Neural cell (in vitro differentiated cells): ENCODE results near the gene TMTC1. TPM values are rescaled to one million over a fixed set of nuclear protein-coding genes. Genes with fewer than 3 reads are reported as not detected.

ENCODE experiments used
- H2AFZ ChIP-seq: fragments of 200-600, 300-800 bp; sonication (generic), shearing (Covaris generic); 2 replicates; pipeline ENCODE4 v1.6.0; 2014; ENCODE audit warnings: low read depth, mild to moderate bottlenecking, antibody characterized with exemption, low read length, moderate library complexity
- H3F3A ChIP-seq: fragments of 200-600 bp; shearing (Covaris generic); 2 replicates; pipeline ENCODE4 v1.6.1; 2016; ENCODE audit warnings: mild to moderate bottlenecking, moderate library complexity, mixed read lengths, antibody characterized with exemption, low read length; ENCODE audit not compliant: insufficient read depth, poor library complexity, severe bottlenecking
- H3K27ac ChIP-seq: fragments of 200-600, 300-800 bp; sonication (generic), shearing (Covaris generic); 2 replicates; pipeline ENCODE4 v1.5.1; 2014; ENCODE audit warnings: mild to moderate bottlenecking, low read length, moderate library complexity
- H3K27me3 ChIP-seq: fragments of 300-800, 200-600 bp; sonication (generic), shearing (Covaris generic); 2 replicates; pipeline ENCODE4 v1.6.0; 2014; ENCODE audit warnings: mild to moderate bottlenecking, low read depth, low read length, moderate library complexity; ENCODE audit not compliant: insufficient read depth
- H3K36me3 ChIP-seq: fragments of 300-800, 200-600 bp; sonication (generic), shearing (Covaris generic); 2 replicates; pipeline ENCODE4 v1.5.1; 2014; ENCODE audit warnings: mild to moderate bottlenecking, antibody characterized with exemption, low read length, moderate library complexity; ENCODE audit not compliant: insufficient read depth
- H3K4me2 ChIP-seq: fragments of 300-800, 200-600 bp; sonication (generic), shearing (Covaris generic); 2 replicates; pipeline ENCODE4 v1.6.0; 2014; ENCODE audit warnings: mild to moderate bottlenecking, low read length
- H3K4me3 ChIP-seq: fragments of 300-800, 200-600 bp; sonication (generic), shearing (Covaris generic); 2 replicates; pipeline ENCODE4 v1.5.1; 2014; ENCODE audit warnings: mild to moderate bottlenecking, low read length, moderate library complexity
- H3K79me2 ChIP-seq: fragments of 200-600 bp; shearing (Covaris generic); replicated peaks from 2 replicates; pipeline ENCODE4 v1.6.0; 2014; ENCODE audit warnings: mild to moderate bottlenecking, low read length, moderate library complexity; ENCODE audit not compliant: insufficient read depth
- H3K9ac ChIP-seq: fragments of 300-800, 200-600 bp; sonication (generic), shearing (Covaris generic); 2 replicates; pipeline ENCODE4 v1.6.1; 2016; ENCODE audit warnings: mild to moderate bottlenecking, low read length, mixed read lengths
- H3K9me2 ChIP-seq: fragments of 200-600 bp; shearing (Covaris generic); 2 replicates; pipeline ENCODE4 v1.6.1; 2016; ENCODE audit warnings: mild to moderate bottlenecking, low read length, mixed read lengths; ENCODE audit not compliant: insufficient read depth
- H3K9me3 ChIP-seq: fragments of 200-600, 300-800 bp; sonication (generic), shearing (Covaris generic); 2 replicates; pipeline ENCODE4 v1.6.1; 2016; ENCODE audit warnings: mild to moderate bottlenecking, mixed run types, low read length, moderate library complexity, mixed read lengths
- H4K20me1 ChIP-seq: fragments of 200-600 bp; shearing (Covaris generic); 2 replicates; pipeline ENCODE4 v1.6.1; 2016; ENCODE audit warnings: mild to moderate bottlenecking, mixed run types; ENCODE audit not compliant: insufficient read depth
- CTCF ChIP-seq: fragments of 450-650 bp; IDR thresholded peaks from 2 replicates; pipeline ENCODE4 v1.5.1; 2014; ENCODE audit warnings: antibody characterized with exemption, mild to moderate bottlenecking, moderate library complexity; ENCODE audit not compliant: poor library complexity, severe bottlenecking
- EP300 ChIP-seq: fragments of 450-650 bp; conservative IDR thresholded peaks from 2 replicates; pipeline ENCODE4 v1.6.1; 2014; ENCODE audit warnings: antibody characterized with exemption, mild to moderate bottlenecking, moderate library complexity; ENCODE audit not compliant: poor library complexity, severe bottlenecking
- EZH2 ChIP-seq: fragments of 200-600, 300-800 bp; shearing (Covaris generic), sonication (generic); IDR thresholded peaks from 2 replicates; pipeline ENCODE4 v1.6.1; 2014; ENCODE audit warnings: antibody characterized with exemption, low read length, borderline replicate concordance, mild to moderate bottlenecking; ENCODE audit not compliant: insufficient read depth, poor library complexity, severe bottlenecking
- MXI1 ChIP-seq: fragments of 450-650 bp; conservative IDR thresholded peaks from 2 replicates; pipeline ENCODE4 v1.6.1; 2014; ENCODE audit warnings: antibody characterized with exemption, mild to moderate bottlenecking; ENCODE audit not compliant: poor library complexity, severe bottlenecking
- POLR2AphosphoS5 ChIP-seq: IDR thresholded peaks from 2 replicates; pipeline ENCODE4 v1.6.1; 2012
- RAD21 ChIP-seq: fragments of 450-650 bp; conservative IDR thresholded peaks from 2 replicates; pipeline ENCODE4 v1.6.1; 2014; ENCODE audit warnings: antibody characterized with exemption, mild to moderate bottlenecking, moderate library complexity
- REST ChIP-seq: IDR thresholded peaks from 2 replicates; pipeline ENCODE4 v1.6.1; 2012; ENCODE audit warnings: borderline replicate concordance
- TAF1 ChIP-seq: IDR thresholded peaks from 2 replicates; pipeline ENCODE4 v1.6.1; 2012; ENCODE audit warnings: low read depth
- polyA plus RNA-seq: library from polyadenylated mRNA; depleted of rRNA; stranded (reverse); fragments of >200 nt; gene quantifications from 2 replicates; pipeline ENCODE4 v1.2.3, GENCODE V29; 2014

TMTC1 gene
- polyA plus RNA-seq, 1 donor from 2014 or later = 10.0 TPM

GRCh38 chr12:29460082-29460481, 323.7 kb downstream of the TMTC1 start:
- no peaks in the 10 kb centered on the region for H3K9me2 ChIP-seq
- H3K9ac ChIP-seq = no peak overlapping the region
- no peak for TF ChIP-seq REST
- no peak for TF ChIP-seq TAF1
- TF ChIP-seq EP300 = peak; percentile 96
- peak; percentile 70 for TF ChIP-seq POLR2AphosphoS5
- H3K27ac ChIP-seq = peak overlapping the region; percentile 58
- no peaks in the 10 kb centered on the region for H3K27me3 ChIP-seq
- no peaks in the 10 kb centered on the region for H3K79me2 ChIP-seq
- H2AFZ ChIP-seq = no peak overlapping the region
- H4K20me1 ChIP-seq = no peaks in the 10 kb centered on the region
- H3K4me2 ChIP-seq = peak overlapping the region; percentile 40
- no peaks in the 10 kb centered on the region for H3K9me3 ChIP-seq
- no peaks in the 10 kb centered on the region for H3F3A ChIP-seq
- H3K4me3 ChIP-seq = peak overlapping the region; percentile 26
- no peaks in the 10 kb centered on the region for H3K36me3 ChIP-seq

GRCh38 chr12:29455087-29455486, 328.7 kb downstream of the TMTC1 start:
- H3K9ac ChIP-seq = no peak overlapping the region
- TF ChIP-seq REST = no peak
- TF ChIP-seq EP300 = no peak
- no peak for TF ChIP-seq MXI1
- TF ChIP-seq POLR2AphosphoS5 = no peak
- no peak for TF ChIP-seq EZH2
- no peak for TF ChIP-seq RAD21
- no peak for TF ChIP-seq TAF1
- no peak for TF ChIP-seq CTCF
- no peaks in the 10 kb centered on the region for H3K9me3 ChIP-seq
- H3K4me3 ChIP-seq = no peak overlapping the region
- H3K36me3 ChIP-seq = no peaks in the 10 kb centered on the region
- H3K4me2 ChIP-seq = no peak overlapping the region
- no peaks in the 10 kb centered on the region for H4K20me1 ChIP-seq
- H3K9me2 ChIP-seq = no peaks in the 10 kb centered on the region
- H3K27me3 ChIP-seq = no peaks in the 10 kb centered on the region
- no peaks in the 10 kb centered on the region for H3F3A ChIP-seq
- no peak overlapping the region for H3K27ac ChIP-seq
- H2AFZ ChIP-seq = no peak overlapping the region
- no peaks in the 10 kb centered on the region for H3K79me2 ChIP-seq
